NCI-H526 treated with DMSO at 0.1 percent for 48 hours (cell line): Measurements from ENCODE around the gene LTB4R.

Source experiments
- DNase-seq: peaks from one replicate; lab custom pipeline; 2025; lab: John Stamatoyannopoulos, UW

The LTB4R gene

GRCh38 chr14:24300326-24300980, 10.8 kb upstream of the LTB4R start:
- DNase-seq: no peak

GRCh38 chr14:24304019-24304387, 7.3 kb upstream of the LTB4R start:
- DNase-seq: no peak

GRCh38 chr14:24307156-24307574, 4.1 kb upstream of the LTB4R start:
- DNase-seq: no peak

- no peak for DNase-seq
Measured at GRCh38 chr14:24307575-24308341, 3.5 kb upstream of the LTB4R start, which contains the start of gene CIDEB. TSS of gene CIDEB (minus strand) at chr14:24307977. CDS start at chr14:24307858, 119 bp downstream.

- no peak for DNase-seq
Measured at GRCh38 chr14:24308342-24309124, 2.8 kb upstream of the LTB4R start.

GRCh38 chr14:24309538-24310264, 1.6 kb upstream of the LTB4R start, which contains the start of gene LTB4R2:
TSS of gene LTB4R2 (plus strand) at chr14:24310140. CDS start at chr14:24310665, 525 bp downstream.
- no peak for DNase-seq

GRCh38 chr14:24310265-24310645, 1.0 kb upstream of the LTB4R start:
- no peak for DNase-seq

GRCh38 chr14:24311837-24312615, 724 bp downstream of the LTB4R start:
- no peak for DNase-seq

- no peak for DNase-seq
Measured at GRCh38 chr14:24312736-24313507, 1.6 kb downstream of the LTB4R start.

- no peak for DNase-seq
Measured at GRCh38 chr14:24313913-24314312, 2.6 kb downstream of the LTB4R start.

- no peak for DNase-seq
Measured at GRCh38 chr14:24314377-24315193, 3.3 kb downstream of the LTB4R start.

- DNase-seq: no peak
Measured at GRCh38 chr14:24315243-24315806, 4.0 kb downstream of the LTB4R start.

- DNase-seq: no peak
Measured at GRCh38 chr14:24315807-24316596, 4.7 kb downstream of the LTB4R start.

- DNase-seq: no peak
Measured at GRCh38 chr14:24316597-24316950, 5.3 kb downstream of the LTB4R start.

GRCh38 chr14:24317141-24317928, 6.0 kb downstream of the LTB4R start:
- DNase-seq: no peak

- no peak for DNase-seq
Measured at GRCh38 chr14:24321212-24321975, 10.1 kb downstream of the LTB4R start.

- no peak for DNase-seq
Measured at GRCh38 chr14:24322672-24323071, 11.4 kb downstream of the LTB4R start.
